ENCODE data around the gene SAMD1.
A peak's percentile ranks its signal among the peaks of the same experiment; 100 is the strongest.

Gene SAMD1

GRCh38 chr19:14113762-14114414 lies 23.3 kb upstream of the SAMD1 start:
- peak; percentile 62 for DNase-seq (ENCODE audit: low read depth)

DNA sequence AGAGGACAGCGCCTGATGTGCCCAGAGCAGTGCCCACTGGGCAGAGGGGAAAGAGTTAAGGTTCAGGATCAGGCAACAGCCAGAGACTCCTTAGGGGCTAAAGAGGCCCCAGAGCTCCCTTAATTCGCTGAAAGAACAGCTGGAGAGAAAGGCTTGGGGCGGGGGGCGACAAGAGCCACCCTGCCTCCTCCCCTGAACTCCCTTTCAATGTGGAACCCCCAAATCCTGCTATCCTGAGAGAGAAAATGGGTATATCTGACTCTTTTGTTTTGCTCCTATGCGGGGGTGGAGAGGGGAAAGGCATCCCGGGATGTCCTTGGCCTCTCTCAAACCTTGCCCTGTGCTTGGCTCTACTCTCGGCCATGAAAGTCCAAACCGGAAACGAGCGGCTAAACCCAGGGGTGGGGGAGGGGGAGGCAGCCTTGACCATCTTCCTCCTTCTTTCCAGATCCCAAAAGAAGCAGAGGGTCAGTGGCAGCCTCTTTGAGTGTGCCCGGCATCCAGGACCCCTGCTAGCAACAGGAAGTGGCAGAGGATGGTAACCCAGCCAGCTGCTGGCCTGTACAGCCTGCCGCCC lies 22.3 kb upstream of the SAMD1 start:
- no peak for DNase-seq (ENCODE audit: low read depth)

DNA sequence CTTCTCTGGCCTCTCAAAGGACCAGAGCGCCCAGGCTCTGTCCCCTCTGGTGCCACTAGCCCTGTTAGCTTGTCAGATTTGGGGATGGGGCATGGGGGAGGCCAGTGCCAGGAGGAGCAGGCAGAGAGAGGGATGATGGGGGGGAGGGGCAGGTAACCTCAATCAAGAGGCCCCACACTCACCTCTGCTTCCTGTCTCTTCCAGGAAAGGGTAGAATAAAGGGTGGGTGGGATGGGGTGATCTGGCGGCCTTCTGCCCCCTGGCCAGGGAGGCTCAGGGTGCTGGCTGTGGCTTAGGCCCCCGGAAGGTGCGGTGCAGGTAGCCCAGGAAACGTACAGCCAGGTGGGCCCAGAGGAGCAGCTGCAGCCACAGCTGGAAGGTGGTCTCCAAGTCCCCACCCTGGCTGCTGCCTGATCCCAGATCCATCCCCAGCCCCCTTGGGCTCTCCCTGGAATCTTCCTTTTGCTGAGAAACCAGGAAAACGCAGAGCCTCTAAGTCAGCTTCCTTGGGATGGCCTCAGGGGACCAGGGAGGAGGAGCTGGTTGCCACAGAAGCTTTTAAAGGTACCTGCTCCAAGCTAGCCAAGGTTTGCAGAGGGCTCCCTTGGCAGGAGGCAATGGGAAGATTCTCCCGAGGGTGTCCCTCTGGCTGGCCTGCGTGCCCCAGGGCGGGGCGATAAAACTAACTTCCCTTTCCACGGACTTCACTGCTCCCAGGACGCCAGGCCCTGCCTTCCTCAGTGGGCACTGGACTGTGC lies 21.7 kb upstream of the SAMD1 start:
- DNase-seq (ENCODE audit: low read depth) = no peak

GRCh38 chr19:14111486-14111885 lies 20.9 kb upstream of the SAMD1 start:
- no peak for DNase-seq (ENCODE audit: low read depth)

DNA sequence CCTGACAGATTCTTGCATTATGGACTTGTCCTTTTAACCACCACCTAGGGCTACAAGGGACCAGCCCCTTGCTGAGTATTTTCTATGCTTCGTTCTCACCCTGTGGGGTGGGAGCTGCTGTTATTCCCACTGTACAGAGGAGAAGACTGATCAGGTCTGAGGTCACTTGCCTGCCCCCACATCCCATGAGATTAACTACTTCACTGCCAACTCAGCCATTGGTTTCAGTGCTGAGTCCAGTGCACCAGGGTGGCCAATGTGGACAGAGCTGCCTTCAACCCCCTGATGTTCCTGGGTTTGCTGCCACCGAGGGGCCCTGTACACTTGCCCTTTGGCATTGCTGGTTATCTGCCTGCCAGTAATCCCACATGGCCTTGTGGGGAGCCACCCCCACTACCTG lies 20.1 kb upstream of the SAMD1 start:
- no peak for DNase-seq (ENCODE audit: low read depth)

DNA sequence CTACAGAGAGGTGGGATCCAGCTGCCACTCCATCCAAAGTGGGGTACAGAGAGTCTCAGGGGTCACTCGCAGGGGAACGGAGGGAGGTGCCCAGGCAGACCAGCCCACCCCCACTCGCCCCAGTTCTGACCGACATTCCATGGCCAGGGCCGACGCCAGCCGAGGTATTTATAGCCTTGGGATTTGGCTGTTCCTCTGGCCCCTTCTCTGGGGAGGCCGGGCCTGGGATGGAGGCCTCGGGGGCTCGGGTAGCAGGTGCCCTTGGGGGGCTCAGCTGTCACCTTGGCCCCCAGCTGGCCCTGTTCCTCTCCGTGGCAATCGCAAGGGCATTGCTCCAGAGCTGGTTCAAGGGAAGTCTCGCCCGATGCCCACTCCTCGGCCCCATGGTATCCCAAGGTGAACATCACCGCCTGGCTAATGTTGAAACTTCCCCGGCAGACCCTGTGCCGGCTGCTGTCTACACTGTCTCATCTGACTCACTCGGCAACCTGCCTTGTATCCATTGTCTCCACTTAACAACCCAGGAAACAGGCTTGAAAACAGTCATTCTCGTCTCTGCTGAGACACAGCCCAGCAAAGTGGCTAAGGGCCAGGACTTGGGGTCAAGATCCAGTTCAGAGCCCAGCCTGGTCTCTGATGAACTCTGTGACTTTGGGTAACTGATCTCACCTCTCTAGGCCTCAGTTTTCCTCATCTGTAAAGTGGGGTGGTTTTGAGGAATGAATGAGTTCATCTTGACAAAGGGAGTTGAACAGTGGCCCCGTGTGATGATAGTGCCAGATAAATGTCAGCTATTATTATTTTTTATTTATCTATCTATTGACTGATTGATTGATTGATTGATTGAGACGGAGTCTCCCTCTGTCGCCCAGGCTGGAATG lies 17.3 kb upstream of the SAMD1 start:
- no peak for DNase-seq (ENCODE audit: low read depth)

- DNase-seq (ENCODE audit: low read depth) = no peak
Measured at GRCh38 chr19:14106840-14107239, 16.3 kb upstream of the SAMD1 start.

GRCh38 chr19:14105680-14106079 lies 15.1 kb upstream of the SAMD1 start:
- no peak for DNase-seq (ENCODE audit: low read depth)

- DNase-seq (ENCODE audit: low read depth) = no peak
Measured at GRCh38 chr19:14103310-14103709, 12.8 kb upstream of the SAMD1 start.

DNA sequence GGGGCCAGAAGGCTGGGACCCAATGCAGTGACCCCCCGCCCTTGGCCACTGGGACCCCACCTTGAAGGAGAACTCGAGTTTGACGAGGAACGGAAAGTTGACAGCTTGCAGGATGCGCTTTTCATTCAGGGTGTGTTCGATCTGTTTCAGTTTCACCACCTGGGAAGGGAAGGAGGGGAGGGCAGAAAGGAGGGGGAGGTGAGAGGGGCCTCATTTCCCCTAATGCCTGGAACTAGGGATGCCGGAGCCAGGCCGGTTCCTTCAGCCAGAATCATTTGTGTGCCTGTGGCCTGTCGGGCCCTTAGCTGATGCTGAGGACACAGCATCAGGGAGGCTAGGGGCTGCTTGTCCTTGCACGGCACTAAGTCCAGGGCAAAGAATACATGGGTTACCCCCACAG lies 12.2 kb upstream of the SAMD1 start:
- no peak for DNase-seq (ENCODE audit: low read depth)

- DNase-seq (ENCODE audit: low read depth) = no peak
Measured at GRCh38 chr19:14102102-14102696, 11.6 kb upstream of the SAMD1 start.

- DNase-seq (ENCODE audit: low read depth) = no peak
Measured at GRCh38 chr19:14101003-14101545, 10.5 kb upstream of the SAMD1 start.

GRCh38 chr19:14097532-14098151 lies 7.1 kb upstream of the SAMD1 start:
- DNase-seq (ENCODE audit: low read depth) = no peak

DNA sequence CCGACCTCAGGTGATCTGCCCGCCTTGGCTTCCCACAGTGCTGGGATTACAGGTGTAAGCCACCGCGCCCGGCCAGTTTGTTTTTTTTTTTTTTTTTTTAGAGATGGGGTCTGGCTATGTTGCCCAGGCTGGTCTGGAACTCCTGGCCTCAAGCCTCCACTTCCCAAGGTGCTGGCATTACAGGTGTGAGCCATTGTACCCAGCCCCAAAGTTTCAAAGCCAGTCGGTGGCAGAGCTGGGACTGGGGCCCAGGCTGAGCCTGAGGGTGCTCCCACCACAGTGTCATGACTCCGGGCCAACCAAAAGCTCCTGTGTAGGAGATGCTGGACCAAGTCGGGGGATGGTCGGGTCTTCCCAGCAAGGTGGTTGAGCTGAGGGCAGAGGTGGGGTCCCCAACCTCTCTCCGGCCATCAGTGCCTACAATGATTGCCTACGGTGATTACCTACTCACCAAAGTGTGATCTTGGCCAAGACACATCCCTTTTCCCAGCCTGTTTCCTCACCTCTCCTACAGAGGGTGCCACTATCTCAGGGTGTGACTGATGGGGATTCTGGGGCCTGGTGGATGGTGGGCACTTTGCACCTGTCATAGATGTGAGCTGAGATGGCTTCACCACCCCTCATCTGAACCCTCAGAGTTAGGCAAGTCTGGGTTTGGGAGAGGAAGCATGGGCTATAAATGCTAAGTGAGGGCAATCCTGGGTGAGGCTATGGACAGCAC lies 5.9 kb upstream of the SAMD1 start:
- no peak for DNase-seq (ENCODE audit: low read depth)

DNA sequence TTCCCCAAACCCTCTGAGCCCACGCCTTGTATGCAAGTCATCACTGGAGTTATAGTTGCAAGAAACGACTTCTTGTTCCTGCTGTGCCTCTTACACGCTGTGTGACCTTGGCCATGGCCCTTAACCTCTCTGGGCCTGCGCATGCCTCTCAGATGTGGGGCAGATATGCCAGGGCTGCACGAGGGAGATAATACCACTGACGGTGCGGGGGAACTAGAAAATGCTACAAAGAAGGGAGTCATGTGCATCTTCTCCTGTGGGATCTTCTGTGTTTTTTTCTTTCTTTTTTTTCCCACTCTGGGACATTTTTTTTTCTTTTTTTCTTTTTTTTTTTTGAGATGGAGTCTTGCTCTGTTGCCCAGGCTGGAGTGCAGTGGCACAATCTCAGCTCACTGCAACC lies 4.3 kb upstream of the SAMD1 start:
- DNase-seq (ENCODE audit: low read depth) = no peak

GRCh38 chr19:14093117-14093823 lies 2.7 kb upstream of the SAMD1 start:
- DNase-seq (ENCODE audit: low read depth) = no peak

DNA sequence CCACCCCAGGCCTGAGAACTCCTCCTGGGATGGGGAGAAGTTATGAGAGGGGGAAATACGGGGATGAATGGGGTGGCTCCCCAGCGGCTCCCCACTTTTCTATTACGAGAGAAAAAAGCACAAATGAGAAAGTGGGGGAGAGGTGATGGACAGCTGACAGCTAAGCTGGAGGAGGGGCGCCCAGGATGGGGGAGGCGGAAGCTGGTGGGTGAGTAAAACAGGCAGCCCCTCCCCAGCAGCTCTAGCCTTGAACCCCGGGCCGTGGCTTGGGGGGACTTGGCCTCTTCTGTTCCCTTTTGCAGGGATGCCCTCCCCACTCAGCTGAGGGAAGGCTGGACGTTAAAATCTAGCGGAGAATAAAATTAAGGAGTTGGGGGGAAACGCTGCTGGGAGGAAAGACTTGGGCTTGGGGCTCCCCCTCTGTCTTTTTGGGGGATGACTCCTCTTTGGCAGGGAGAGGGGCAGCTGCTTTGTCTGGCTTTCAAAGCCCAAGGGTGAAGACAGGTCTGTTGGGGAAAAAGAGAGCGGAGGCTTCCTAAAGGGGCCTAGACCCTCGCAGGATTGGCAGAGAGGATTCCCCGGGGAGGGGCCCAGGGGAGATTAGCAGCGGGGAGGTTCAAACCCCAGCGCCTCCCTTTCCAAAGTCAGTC lies 1.4 kb upstream of the SAMD1 start:
- no peak for DNase-seq (ENCODE audit: low read depth)

DNA sequence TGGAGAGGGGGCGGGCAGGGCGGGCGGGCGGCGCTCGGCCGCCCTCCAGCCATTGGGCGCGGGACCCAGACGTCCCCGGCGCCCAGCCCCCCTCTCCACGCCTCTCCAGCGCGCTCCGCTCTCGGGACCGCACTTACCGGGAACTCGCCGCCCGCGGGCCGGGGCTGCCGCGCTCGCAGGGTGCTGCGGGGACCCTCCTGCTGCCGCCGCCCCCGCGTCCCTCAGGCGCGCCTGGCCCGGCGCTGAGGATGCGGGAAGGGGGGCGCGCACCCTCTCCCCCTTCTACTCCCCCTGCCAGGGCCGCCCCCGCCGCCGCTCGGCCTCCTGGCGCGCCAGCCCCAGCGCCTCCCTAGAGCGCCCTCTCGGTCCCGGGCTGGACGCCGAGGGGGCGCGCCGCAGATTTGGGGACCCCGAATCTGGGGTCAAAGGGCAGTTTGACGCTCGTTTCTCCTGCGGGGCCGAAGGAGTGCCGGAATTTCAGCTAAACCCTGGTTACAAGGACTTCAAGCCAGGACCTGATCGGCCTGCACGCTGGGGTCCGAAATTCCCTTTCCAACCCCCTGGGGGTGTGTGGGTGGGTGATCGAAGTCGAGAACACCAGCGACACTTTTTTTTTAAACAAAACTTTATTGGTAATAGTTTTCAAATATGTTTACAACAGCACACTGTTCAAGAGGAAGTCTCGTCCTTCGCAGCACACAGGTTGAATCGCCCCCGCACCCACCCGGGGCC lies 696 bp upstream of the SAMD1 start:
- peak; percentile 72 for DNase-seq (ENCODE audit: low read depth)

Data from activated T-cell treated with anti-CD3 and anti-CD28 coated beads for 48 hours (primary cell).